Brain microvascular endothelial cell (primary cell): ENCODE results near the gene RPA1.

Source experiments
- DNase-seq: peaks from one replicate; pipeline ENCODE4 v3.0.0-alpha.2; 2020
- H3K27ac ChIP-seq: fragments of 250-450 bp; sonication (Bioruptor Pico); 2 replicates; pipeline ENCODE4 v1.5.1; 2020; ENCODE audit warnings: mild to moderate bottlenecking, moderate library complexity
- H3K27me3 ChIP-seq: fragments of 250-450 bp; sonication (Bioruptor Pico); replicated peaks from 2 replicates; pipeline ENCODE4 v1.5.1; 2020; ENCODE audit warnings: mild to moderate bottlenecking
- H3K36me3 ChIP-seq: fragments of 250-450 bp; sonication (Bioruptor Pico); replicated peaks from 2 replicates; pipeline ENCODE4 v1.5.1; 2020; ENCODE audit warnings: mild to moderate bottlenecking
- H3K4me3 ChIP-seq: 2 replicates; pipeline ENCODE4 v1.5.1; 2011; ENCODE audit warnings: low read depth, mild to moderate bottlenecking, control low read depth, low read length, moderate library complexity
- CTCF ChIP-seq: IDR thresholded peaks from 2 replicates; pipeline ENCODE4 v1.5.1; 2011; ENCODE audit warnings: low read depth, mild to moderate bottlenecking, moderate library complexity, low read length, control low read depth, inconsistent platforms; ENCODE audit errors: missing control alignments
- in situ Hi-C: cut with HindIII; loops from 2 replicates; pipeline ENCODE4 v1.10.0; 2017; ENCODE audit warnings: low sequenced_read_pairs, low pct_ligation_motif_present

The RPA1 gene

DNA sequence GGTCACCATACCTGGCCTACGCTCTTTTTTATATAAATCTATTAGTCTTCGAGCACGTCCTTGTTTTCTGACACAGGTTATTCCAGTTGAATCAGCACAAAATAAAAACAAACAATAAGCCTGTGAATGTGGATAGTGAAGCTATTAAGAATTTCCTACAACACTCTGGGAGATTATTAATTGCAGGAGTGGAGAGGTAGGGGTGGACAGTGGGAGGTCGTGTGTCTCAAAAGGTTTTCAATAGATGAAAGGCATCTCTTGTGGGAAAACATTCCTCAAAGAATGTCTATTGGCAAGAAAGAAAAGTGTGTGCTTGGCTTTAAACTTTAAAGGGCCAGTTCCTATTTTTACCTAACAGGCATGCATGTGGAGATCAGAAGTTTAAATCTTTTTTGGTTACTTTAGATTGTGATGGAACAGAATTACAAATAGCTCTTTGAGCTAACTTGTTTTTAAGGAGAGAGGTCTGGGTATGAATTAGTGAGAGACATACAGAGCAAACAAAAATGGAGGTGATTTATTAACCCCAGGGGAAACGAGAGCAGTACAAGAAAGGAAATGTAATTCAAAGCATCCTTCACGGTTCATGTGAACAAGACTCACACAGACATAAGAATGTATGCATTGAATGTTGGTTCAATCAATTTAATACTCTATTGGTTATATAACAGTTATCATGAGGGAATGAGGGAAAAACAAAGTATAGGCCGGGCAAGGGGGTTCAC lies 9.1 kb upstream of the RPA1 start:
- no peak for DNase-seq
- TF ChIP-seq CTCF = no peak
- no peak overlapping the region for H3K27ac ChIP-seq
- H3K4me3 ChIP-seq = no peak overlapping the region
- in situ Hi-C loops = no loop called here
- H3K27me3 ChIP-seq = no peaks in the 10 kb centered on the region
- H3K36me3 ChIP-seq = no peaks in the 10 kb centered on the region

DNA sequence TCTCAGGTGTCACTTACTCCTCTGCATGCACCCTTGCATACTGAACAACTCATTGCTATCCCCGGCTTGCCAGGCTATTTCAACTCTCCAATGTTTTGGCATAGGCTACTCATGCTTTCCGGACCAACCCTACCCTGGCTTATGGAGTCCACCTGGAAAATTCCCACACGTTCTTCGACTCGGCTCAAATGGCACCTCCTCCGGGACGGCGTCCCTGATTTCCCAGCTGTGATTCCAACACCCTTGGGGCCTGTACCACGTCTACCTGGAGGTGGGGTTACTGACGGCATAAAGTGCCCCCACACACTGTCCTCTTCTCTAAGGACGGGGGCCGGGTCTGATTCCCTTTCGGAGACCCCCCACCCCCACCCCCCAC lies 601 bp upstream of the RPA1 start:
- Histone ChIP-seq H3K27me3 (no peaks in the 10 kb centered on the region), H3K36me3 (peaks cover 2% of the 10 kb centered on the region), H3K4me3 (peak overlapping the region; percentile 80), H3K27ac (peak overlapping the region; percentile 48)
- DNase-seq = peak; percentile 9
- in situ Hi-C loops = no loop called here
- no peak for TF ChIP-seq CTCF

- H3K36me3 ChIP-seq = peaks cover 2% of the 10 kb centered on the region
- no peak for TF ChIP-seq CTCF
Measured at GRCh38 chr17:1830288-1830687, 483 bp downstream of the RPA1 start.

DNA sequence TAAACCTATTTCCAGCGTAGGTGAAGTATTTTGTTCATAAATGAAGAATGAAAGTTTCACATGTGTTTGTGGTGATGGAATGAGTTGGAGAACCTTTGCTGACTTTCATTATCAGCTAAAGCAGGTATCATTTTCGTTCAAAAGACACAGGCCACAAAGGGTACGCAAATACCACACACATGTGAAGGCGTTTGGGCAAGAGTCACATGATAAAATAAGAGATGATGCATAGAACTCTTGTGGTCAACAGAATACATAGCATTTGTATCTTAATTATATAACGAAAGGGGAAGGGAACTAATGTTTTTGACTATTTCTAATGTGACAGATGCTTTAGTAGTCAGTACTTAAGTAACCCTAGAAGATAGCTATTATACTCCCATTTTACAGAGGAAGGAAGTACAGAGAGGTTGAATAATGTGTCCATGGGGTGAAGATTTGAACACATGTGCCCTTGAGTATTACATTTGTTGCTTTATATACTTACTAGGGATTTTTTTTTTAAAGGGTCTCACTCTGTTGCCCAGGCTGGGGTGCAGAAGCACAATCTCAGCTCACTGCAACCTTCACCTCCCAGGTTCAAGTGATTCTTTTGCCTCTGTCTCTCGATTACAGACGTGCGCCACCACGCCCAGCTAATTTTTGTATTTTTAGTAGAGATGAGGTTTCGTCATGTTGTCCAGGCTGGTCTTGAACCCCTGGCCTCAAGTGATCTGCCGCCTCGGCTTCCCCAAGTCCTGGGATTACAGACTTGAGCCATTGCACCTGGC lies 4.8 kb downstream of the RPA1 start:
- Histone ChIP-seq H3K27ac (no peak overlapping the region), H3K36me3 (no peaks in the 10 kb centered on the region), H3K4me3 (no peak overlapping the region), H3K27me3 (no peaks in the 10 kb centered on the region)
- in situ Hi-C loops = no loop called here
- TF ChIP-seq CTCF = no peak
- DNase-seq = no peak

More at GRCh38 chr17:1830288-1830687, 483 bp downstream of the RPA1 start:
- H3K4me3 ChIP-seq = peak overlapping the region; percentile 80
- in situ Hi-C loops = no loop called here
- H3K27ac ChIP-seq = no peak overlapping the region
- no peak for DNase-seq
- no peaks in the 10 kb centered on the region for H3K27me3 ChIP-seq

DNA sequence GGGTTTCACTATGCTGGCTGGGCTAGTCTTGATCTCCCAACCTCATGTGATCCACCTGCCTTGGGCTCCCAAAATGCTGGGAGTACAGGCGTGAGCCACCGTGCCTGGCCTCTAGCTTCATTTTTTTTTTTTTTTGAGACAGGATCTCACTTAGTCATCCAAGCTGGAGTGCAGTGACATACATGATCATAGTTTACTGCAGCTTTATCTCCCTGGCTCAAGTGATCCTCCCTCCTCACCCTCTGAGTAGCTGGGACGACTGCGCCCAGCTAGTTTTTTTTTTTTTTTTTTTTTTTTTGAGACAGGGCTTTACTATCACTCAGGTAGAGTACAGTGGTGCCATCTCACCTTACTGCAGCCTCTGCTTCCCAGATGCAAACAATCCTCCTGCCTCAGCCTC lies 9.7 kb downstream of the RPA1 start:
- in situ Hi-C loops = no loop called here
- no peak for DNase-seq
- no peak for TF ChIP-seq CTCF
- Histone ChIP-seq H3K4me3 (no peak overlapping the region), H3K36me3 (peaks cover 12% of the 10 kb centered on the region), H3K27me3 (no peaks in the 10 kb centered on the region), H3K27ac (no peak overlapping the region)
